GM10266 (cell line): ENCODE measurements around the gene PACC1.

Experiments
- DNase-seq: peaks from one replicate; pipeline ENCODE4 v3.0.0; 2012; ENCODE audit errors: extremely low spot score
- CTCF ChIP-seq: IDR thresholded peaks from 2 replicates; pipeline ENCODE4 v1.5.1; 2012; ENCODE audit warnings: mild to moderate bottlenecking, low read depth; ENCODE audit not compliant: control insufficient read depth, insufficient read depth; ENCODE audit errors: missing control alignments

PACC1 gene

GRCh38 chr1:212351588-212352362 is 62.9 kb downstream of the PACC1 start:
- DNase-seq: no peak
- no peak for TF ChIP-seq CTCF

GRCh38 chr1:212346601-212347000 is 68.1 kb downstream of the PACC1 start:
- DNase-seq: no peak
- TF ChIP-seq CTCF: no peak

GRCh38 chr1:212344905-212345304 is 69.8 kb downstream of the PACC1 start:
- TF ChIP-seq CTCF: no peak
- no peak for DNase-seq

GRCh38 chr1:212341090-212341489 is 73.6 kb downstream of the PACC1 start:
- no peak for TF ChIP-seq CTCF
- DNase-seq: no peak

- TF ChIP-seq CTCF: no peak
- DNase-seq: no peak
Observed at GRCh38 chr1:212329105-212329504, 85.6 kb downstream of the PACC1 start.

- DNase-seq: no peak
- TF ChIP-seq CTCF: no peak
Observed at GRCh38 chr1:212328248-212328647, 86.4 kb downstream of the PACC1 start.

GRCh38 chr1:212326541-212326940 is 88.1 kb downstream of the PACC1 start:
- TF ChIP-seq CTCF: no peak

More at GRCh38 chr1:212326541-212326940, 88.1 kb downstream of the PACC1 start:
- DNase-seq: no peak
